ENCODE data around the gene PSME3IP1.
"Not testable (repeated sequence)": the region's sequence is repeated elsewhere in the genome, so short reads cannot be mapped to it uniquely, and the experiment has no call there.

GRCh38 chr16:57187902-57188710, 2.3 kb upstream of the PSME3IP1 start:
- not testable (repeated sequence) for TF ChIP-seq CTCF (IDR thresholded peaks at IDR 0.05; ENCODE audit: low read depth, low read length, poor library complexity, severe bottlenecking); EZH2phosphoT487 (IDR thresholded peaks at IDR 0.05; ENCODE audit: borderline replicate concordance, low read length)

Data from DOHH2 (cell line).